Measurements from ENCODE around the gene TP53TG5.
A peak's percentile ranks its signal among the peaks of the same experiment; 100 is the strongest.

The TP53TG5 gene

DNA sequence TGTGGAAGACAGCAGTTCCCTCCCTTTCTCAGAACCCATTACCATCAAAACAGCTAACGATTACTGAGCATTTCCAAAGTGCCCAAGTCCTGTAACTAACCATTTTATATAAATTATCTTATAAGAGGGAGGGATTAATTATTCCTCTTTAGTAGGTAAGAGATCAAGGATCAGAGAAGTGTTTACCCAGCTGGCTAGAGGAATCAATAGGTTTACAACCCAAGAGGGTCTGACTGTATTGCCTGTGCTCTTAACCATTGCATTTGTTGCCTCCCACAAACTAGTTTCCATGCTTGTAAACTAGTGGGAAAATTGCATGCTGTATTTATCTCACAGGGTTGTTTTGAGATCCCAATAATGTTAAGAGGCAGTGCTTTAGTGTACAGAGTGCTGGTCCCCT lies 26.3 kb upstream of the TP53TG5 start:
- DNase-seq: no peak

DNA sequence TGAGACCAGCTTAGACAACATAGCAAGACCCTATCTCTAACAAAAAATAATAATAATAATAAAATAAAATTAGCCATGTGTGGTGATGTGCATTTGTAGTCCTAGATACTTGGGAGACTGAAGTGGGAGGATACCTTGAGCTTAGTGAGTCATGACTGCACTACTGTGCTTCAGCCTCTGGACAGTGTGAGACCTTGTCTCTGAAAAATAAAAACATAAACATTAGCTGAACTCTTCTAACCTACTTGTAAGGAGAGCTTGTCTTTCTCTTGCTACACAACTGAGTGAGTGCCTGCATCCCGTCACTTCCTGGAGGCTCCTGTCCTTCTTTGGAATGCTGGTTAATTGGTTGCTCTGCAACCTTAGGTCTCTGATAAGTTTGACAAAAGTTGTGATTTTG lies 24.8 kb upstream of the TP53TG5 start:
- peak; percentile 27 for DNase-seq

DNA sequence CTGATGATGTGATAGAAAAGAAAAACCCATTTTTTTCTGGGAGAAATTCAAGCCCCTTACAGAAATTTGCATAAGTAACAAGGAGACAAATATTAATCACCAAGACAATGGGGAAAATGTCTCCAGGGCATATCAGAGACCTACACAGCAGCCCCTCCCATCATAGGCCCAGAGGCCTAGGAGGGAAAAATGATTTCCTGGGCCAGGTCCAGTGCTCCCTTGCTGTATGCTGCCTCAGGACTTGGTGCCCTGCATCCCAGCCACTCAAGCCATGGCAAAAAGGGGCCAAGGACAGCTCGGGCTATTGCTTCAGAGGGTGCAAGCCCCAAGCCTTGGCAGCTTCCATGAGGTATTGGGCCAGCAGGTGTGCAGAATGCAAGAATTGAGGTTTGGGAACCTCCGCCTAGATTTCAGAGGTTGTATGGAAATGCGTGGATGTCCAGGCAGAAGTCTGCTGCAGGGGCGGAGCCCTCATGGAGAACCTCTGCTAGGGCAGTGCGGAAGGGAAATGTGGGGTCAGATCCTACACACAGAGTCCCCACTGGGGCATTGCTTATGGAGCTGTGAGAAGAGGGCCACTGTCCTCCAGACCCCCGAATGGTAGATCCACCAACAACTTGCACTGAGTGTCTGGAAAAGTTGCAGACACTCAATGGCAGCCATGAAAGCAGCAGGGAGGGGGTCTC lies 22.4 kb upstream of the TP53TG5 start:
- no peak for DNase-seq

DNA sequence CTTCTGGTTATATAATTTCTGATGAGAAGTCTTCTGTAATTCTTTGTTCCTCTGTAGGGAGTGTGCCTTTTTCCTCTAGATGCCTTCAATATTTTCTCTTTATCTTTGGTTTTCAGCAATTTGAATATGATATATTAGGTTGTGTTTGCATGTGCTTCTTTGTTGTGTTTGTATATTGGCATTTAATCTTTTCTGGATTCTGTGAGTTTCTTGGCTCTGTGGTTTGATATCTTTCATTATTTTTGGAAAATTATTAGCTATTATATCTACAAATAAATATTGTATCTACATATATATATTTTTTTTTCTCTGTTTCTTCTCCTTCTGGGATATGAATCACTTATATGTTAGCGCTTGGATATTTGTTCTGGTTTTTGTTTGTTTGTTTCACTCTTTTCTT lies 20.9 kb upstream of the TP53TG5 start:
- no peak for DNase-seq

DNA sequence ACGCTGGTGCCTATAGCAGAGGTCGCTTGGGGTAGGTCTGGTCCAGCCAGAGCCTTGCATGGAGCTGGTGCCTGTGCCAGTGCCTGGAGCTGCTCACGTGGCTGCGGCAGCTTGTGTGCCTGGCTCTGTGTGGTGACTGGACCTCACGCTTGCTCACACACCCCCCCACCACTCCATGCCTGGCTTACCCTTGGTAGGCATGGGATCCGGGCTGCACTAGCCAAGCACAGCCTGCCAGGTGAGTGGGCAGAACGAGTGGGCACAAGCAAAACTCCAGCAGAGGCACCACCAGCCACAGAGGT lies 16.9 kb upstream of the TP53TG5 start:
- no peak for DNase-seq

DNA sequence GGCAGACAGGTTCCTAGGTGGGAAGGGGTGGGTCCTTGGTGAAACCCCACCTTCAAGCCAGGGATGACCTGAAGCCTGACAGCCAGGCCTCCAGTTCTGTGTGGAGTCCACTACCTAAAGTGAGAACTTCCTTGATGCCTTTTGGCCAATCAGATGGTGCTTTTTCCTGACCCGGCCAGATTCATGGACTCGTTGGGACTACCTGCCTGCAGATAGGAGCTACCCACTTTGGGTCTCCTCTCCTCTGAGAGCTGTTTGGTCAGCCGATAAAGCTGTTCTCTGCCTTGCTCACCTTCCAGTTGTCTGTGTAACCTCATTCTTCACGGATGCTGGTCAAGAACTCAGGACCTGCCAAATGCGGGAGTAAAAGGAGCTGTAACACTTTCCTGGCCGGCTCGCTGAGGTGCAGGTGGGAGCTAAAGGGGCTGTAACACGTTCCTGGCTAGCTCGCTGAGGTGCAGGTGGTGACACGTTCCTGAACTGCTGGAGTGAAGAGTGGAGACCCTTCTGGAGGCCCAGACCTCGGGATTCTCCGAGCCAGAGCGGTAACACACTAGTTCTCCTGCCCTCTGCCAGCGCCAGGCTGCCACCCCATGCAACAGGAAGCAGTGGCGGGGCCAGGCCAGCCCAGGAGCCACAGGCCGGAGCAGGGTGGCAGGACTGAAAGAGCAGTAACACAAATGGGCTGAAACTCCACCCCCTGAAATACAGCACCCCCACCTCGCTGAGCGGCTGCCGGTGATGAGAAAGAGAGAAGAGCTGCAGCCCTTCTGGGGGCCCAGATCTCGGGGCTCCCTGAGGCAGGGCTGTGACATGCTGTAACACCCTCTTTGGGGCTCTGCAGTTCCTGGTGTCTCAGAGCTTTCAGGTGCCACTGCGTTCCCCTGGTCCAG lies 16.3 kb upstream of the TP53TG5 start:
- DNase-seq: no peak

DNA sequence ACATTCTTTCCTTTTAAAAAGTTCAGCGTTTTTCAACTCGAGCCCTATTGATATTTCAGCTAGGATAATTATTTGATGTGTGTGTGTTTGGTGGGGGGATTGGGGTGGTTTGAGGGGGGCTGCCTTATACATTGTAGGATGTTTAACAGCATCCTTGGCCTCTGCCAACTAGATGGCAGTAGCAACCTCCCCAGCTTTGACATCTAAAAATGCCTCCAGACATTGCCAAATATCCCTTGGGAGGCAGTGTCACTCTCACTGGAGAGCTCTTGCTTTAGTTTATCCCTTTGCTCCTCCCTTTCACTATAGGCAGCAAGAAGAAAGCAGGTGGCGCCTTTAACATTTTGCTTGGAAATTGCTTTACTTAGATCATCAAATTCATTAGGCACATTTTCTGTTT lies 14.6 kb upstream of the TP53TG5 start:
- no peak for DNase-seq

DNA sequence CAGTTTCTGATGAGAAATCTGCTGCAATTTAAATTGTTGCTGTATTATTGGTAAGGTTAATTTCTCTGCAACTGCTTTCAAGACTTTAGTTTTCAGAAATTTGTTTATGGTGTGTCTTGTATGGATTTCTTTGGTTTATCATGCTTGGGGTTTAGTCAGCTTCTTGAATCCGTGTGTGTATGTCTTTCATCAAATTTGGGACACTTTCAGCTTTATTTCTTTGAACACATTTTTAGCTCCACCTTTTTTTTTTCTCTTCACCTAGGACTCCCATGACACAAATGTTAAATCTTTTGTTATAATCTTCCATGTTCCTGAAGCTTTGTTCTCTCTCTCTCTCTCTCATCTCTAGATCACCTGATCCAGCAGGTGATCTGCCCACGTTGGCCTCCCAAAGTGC lies 13.4 kb upstream of the TP53TG5 start:
- no peak for DNase-seq

DNA sequence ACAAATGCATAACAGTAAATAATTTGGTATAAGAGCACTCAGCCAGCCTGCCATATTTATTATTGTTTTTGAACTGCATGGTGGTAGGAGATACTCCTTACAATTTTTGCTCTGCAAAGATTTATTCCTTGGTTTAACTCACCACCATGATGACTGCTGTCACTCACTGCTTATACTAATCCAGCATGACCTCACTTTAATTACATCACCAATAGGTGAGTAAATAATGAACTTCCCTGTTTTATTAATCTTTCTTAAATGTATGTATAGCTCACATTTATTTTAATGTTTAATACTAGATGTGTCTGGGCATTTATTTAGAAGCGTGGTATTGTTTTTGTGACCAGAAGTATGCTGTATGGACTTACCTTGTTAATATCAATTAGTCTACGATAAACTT lies 12.8 kb upstream of the TP53TG5 start:
- no peak for DNase-seq

DNA sequence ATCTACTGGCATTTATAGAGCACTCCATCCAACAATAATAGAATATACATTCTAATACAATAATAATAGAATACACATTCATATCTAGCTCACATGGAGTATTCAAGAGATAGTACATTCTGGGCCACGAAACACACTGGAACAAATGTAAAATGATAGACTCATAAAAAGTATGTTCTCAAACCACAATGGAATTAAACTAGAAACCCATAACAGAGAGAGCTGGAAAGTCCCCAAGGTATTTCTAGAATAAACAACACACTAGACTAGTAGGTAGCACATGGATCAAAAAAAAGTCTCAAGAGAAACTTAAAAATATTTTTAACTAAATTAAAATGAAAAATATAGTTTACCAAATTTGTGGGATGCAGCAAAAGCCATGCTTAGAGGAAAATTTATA lies 9.1 kb upstream of the TP53TG5 start:
- no peak for DNase-seq

DNA sequence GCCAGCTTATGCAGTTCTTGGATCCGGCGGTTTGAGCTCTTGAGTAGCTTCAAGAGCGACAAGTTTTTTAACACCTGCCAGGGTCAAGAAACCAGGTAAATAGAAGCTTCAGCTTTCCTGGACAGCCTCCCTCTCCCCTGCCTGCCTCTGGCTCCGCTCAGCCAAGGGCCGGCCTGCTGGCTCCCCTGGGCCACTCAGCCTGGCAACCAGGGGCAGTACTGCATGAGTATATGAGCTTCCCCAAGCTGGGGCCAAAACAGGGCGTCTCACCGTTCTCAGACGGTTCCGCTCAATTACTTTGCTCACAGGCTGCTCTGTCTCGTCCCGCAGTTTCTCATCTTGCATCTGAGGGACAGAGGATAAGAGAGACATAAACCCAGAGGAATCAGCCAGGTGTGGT lies 856 bp downstream of the TP53TG5 start:
- no peak for DNase-seq

DNA sequence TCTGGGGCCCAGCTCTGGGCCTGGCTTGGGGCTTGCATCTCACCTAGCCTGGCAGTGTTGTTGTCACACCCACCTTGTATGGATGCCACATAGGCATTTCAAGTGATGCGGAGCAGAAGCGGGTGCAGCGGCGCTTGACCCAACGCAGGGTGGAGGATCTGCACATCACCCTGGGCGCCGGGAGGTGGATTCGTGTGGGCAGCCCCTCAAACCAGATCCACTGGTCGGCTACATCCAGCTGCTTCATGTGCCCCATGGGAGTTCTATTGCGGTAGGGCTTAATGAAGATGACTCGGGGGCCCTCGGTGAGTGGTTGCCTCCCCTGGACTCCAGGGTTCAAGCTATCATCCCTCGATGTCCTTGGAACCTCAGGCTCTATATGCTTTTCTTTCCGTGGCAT lies 3.2 kb downstream of the TP53TG5 start:
- DNase-seq: no peak

DNA sequence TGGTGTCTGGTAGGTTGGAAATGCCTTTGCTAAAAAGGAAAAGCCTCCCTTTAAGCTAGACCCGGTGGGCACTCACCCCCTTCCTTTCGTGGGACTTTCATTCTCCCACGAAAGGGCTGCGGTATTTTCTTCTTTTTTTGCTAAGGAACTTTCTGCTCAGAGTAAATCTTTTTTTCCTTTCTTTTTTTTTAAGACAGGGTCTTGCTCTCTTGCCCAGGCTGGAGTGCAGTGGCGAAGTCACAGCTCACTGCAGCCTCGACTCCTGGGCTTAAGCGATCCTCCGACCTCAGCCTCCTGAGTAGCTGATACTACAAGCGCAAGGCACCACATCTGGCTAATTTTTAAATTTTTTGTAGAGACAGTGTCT lies 4.0 kb downstream of the TP53TG5 start:
- no peak for DNase-seq

DNA sequence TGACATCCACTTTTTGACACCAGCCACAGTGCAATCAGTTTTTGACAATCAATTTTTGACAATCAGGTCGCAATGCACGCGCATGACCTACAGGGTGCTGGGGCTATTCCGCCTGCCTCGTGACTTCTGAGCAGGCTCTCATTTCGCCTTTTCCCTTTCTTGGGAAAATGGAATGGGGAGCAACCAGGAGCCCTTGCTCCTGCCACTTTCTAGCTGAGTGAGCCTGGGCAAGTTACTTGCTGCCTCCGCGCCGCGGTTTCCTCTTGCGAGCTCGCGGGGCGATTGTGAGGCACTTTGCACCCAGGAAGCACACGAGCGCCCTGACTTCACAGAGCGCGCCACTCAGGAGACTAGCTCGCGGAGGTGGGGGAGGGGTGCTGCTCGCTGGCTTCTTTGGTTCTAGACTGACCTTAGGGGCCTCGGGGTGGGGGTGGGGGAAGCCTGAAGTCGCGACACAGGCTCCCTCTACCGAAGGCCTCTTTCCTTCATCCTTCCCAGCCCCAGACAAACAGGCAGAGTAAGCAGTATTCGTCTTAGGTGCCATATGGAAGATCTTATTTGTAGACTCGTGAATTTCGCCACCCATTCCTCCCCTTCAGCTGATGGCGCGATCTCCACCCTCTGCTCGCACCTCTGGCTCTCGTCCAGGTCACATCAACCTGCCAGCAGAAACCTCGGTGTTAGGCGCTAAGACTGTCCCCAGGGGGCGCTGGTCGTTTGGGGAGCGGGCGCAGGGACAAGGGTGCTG lies 4.6 kb downstream of the TP53TG5 start:
- DNase-seq: peak; percentile 78

DNA sequence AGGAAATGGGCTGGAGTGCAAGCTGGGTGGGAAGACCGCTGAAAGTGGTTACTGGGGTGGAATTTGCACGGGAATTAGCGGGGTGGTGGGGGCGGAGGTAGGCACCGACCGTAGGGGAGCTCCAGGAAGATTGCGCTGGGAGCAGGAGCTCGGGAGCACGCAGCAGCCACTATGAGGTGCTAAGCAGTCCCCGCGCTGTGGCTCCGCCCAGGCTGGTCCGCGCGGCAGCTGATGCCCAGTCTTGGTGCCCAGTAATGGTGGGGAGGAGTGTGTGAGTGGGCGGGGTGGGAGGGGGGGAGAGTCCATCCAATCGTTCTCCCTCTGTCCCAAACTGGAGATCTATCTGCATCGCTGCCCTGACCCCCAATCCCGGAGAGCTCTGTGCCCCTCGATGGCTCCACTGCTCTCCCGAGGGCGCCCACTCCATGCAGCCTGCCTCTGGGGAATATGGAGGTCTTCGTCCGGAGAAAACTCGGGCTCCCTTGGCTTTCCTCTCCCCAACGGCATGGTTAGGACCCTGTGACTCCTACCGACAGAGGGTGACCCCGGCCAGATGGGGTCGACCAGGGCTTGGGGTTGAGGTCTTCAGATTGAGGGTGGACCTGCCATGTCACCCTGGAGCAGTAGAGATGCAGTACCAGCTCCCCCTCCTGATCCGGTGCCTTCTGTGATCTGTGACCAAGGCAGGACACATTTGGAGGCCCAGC lies 5.3 kb downstream of the TP53TG5 start:
- DNase-seq: no peak

DNA sequence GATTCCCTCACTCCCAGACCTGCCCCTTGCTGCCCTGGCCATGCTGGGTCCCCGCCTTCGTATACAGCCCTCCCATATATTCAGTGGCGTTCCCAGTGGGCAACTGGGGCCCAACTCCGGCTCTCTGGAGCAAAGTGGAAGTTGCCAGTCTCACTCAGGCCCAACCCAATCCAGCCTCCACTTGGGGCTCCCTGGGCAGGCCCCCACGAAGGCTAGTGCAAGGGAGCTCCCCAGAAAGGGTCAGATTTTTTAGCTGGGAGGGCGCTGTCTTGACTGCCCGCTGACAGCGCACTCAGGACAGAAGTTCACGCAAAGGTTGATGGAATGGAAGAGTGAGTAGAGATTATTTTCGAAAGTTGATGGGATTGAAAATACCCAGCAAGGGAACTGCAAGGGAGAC lies 5.9 kb downstream of the TP53TG5 start:
- DNase-seq: no peak

DNA sequence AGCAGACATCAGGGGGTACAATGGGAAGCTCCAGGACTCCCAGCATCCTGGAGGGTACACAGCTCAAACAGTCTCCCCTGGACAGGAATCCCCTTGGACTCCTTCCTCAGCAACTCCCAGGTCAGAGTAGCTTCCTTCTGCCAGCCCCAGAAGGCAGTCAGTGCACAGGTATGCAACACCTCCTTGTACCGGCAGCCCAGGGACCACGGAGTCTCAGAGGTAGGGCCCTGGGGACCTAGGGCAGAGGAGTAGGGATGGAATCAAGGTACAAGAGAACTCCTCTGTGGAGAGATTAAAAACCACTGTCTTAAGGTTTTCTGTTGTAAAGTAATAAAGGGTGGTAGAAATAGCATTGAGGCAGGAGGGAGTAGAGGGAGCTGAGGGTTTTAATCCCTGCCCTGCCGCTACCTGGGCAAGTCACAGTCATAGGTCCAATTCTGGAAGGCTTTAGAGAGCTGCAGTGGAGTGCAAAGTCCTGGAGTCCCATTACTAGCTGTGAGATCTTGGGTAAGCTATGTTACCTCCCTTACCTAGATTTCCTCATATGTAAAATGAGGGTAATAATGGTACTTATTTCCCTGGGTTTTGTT lies 7.5 kb downstream of the TP53TG5 start:
- DNase-seq: no peak

DNA sequence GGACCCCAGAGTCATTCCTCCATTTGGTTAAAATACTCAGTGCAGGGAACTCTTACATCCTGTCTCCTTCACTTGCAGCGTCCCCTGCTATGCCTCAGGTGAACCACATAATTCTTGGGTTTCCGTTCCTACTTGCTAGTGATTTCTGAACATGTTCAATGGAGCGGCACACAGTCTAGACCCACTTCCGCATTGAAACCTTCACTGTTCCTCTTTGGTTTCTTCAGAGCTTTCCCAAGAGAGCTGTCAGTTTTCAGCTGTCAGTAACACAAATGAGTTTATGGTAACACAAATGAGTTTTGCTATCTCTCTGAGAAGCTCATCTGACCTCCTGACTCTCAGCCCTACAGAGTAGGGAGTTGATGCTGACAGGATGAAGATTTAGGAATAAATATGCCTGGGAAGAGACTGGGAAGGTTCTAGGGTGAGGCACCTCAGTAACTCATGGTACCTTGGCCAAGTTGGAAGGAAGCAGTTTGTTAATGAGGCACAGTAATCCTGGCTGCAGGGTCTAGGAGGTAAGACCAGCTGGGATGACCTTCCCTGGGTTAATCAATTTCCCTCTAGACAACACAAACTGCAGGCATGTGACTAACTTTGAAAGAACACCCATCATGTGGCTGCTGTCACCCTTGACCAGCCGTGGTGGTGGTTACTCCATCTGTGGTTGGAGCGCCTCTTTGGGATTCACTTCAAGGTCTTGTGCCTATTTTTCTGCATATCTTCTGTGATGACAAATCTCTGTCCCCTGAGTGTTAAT lies 9.7 kb downstream of the TP53TG5 start:
- no peak for DNase-seq

DNA sequence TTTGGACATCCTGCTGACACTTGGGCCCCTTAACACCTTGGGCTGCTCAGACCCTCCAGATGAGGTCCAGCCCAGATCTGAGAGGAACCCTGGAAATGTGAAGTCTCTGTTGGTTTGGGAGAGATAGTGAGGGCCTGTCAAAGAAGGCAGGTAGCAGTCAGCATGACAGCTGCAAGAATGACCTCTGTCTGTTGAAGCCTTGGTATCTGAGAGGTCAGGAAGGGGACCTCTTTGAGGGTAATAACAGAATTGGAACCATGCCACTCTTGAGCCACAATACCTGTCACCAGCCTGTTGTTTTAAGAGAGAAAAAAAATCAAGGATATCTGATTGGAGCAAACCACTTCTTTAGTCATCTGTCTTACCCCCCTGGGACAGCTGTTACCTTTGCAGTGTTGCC lies 11.0 kb downstream of the TP53TG5 start:
- no peak for DNase-seq

DNA sequence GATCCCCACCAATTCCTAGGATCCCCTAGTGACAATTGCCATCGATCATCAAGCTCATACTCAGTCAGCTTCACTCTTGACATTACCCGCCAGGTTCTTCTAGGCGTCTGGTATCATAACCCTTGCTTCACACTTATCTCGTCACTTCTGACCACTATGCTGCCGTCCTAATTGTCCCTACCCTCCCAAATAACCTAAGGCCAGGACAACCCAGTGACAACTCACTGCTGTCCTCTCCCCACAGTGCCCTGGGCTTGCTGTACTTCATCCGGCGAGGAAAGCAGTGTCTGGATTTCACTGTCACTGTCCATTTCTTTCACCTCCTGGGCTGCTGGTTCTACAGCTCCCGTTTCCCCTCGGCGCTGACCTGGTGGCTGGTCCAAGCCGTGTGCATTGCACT lies 11.5 kb downstream of the TP53TG5 start:
- no peak for DNase-seq

DNA sequence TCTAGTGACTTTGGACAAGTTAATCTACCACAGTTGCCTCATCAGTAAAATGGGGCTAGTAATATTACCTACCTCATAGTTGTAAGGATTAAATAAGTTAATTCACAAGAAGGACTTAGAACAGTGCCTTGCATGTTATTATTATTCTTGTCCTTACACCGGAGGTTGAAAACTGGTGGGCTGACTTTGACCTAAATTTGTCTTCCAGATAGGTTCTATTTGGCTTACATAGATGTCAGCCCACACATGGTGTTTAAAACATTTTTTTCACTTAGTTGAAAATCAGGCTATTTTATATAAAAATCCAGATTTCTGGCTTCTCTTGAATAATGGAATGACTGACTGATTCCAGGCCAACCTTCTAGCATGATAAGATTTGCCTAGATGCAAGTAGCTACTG lies 11.9 kb downstream of the TP53TG5 start:
- DNase-seq: no peak

DNA sequence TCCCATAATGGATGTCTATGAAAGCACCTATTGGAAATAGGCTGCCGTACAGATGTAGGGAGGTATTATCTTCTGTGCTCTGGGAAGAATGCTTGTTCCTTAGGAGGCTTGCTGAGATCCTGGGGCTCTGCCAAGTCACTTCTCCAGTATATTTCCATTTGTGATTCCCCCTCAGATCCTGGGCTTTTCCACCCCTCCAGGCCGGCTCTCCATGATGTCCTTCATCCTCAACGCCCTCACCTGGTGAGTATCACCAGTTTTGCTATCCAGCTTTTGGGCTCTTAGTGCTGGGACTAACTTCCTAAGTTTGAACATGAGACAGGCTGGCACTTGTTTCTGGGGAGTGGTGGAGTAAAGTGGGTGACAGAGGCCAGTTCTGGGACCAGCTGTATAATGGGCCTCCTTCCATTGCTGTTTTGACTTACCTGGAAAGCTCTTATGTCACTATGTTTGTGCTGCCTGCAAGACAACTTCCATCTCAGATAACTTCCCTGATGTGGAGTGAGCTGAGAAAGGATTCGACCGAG lies 12.6 kb downstream of the TP53TG5 start:
- DNase-seq: no peak

Data from HCEC 1CT (cell line).